GM10266 (cell line): ENCODE results near the gene CD200.

Experiments
- DNase-seq: peaks from one replicate; pipeline ENCODE4 v3.0.0; 2012; ENCODE audit errors: extremely low spot score
- CTCF ChIP-seq: IDR thresholded peaks from 2 replicates; pipeline ENCODE4 v1.5.1; 2012; ENCODE audit warnings: mild to moderate bottlenecking, low read depth; ENCODE audit not compliant: control insufficient read depth, insufficient read depth; ENCODE audit errors: missing control alignments

Gene CD200

GRCh38 chr3:112333002-112333380, at the start of gene CD200:
Gene CD200, plus strand, starts transcription at chr3:112333156. Its CDS starts 57 bp downstream, at chr3:112333213.
- no peak for TF ChIP-seq CTCF

GRCh38 chr3:112289011-112289410, 43.9 kb upstream of the CD200 start:
- TF ChIP-seq CTCF, result no peak
- DNase-seq, result no peak

More at GRCh38 chr3:112333002-112333380, at the start of gene CD200:
- DNase-seq, result peak; percentile 27

GRCh38 chr3:112293368-112294321, 39.3 kb upstream of the CD200 start, which contains the start of gene SLC9C1:
Gene SLC9C1, minus strand, starts transcription at chr3:112294216. Its CDS starts 7,425 bp downstream, at chr3:112286791.
- TF ChIP-seq CTCF, result peak; percentile 60
- peak; percentile 37 for DNase-seq

GRCh38 chr3:112297714-112298113, 35.2 kb upstream of the CD200 start:
- DNase-seq, result no peak
- TF ChIP-seq CTCF, result no peak

GRCh38 chr3:112298781-112299180, 34.2 kb upstream of the CD200 start:
- TF ChIP-seq CTCF, result no peak
- no peak for DNase-seq

GRCh38 chr3:112302150-112302830, 30.7 kb upstream of the CD200 start:
- DNase-seq, result no peak
- no peak for TF ChIP-seq CTCF
